ENCODE data around the gene UFSP2.

Gene UFSP2, protein sequence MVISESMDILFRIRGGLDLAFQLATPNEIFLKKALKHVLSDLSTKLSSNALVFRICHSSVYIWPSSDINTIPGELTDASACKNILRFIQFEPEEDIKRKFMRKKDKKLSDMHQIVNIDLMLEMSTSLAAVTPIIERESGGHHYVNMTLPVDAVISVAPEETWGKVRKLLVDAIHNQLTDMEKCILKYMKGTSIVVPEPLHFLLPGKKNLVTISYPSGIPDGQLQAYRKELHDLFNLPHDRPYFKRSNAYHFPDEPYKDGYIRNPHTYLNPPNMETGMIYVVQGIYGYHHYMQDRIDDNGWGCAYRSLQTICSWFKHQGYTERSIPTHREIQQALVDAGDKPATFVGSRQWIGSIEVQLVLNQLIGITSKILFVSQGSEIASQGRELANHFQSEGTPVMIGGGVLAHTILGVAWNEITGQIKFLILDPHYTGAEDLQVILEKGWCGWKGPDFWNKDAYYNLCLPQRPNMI

DNA sequence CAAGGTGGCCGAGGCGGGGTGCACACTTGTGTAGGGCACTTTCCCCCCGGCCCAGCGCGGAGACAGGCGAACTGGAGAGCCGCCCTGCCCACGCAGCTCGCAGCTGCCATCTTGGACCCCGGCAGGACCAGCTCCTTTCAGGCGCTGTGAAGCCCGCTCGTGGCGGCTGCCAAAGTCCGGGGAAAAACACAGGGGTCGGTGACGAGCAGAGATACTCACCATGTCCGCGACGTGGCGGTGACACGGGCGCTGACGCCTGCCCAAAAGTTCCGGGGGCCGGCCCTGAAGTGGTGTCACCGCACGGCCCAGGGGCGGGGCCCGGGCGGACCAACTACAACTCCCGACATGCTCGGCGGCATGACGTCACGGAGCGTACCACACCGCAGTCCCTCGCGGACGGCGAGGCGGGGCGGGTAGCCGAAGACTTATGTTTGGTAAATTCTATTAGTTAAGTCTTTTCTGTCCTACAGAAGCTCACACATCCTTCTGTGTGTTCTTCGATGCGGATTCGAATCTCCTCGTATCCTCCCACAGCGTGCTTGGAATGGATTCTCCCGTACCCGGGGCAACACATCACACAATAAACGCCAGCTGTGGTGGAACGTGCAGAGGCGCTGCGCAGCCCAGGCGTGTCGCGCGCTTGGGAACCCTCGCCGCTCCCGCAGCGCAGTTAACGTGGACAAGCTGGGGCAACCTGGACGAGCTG lies at the start of gene UFSP2:
Gene UFSP2 (minus strand): TSS at position 318 of the 706 bp plus-strand sequence. CDS start 96 bp downstream, at position 222.
- TF ChIP-seq, protein P1, sequence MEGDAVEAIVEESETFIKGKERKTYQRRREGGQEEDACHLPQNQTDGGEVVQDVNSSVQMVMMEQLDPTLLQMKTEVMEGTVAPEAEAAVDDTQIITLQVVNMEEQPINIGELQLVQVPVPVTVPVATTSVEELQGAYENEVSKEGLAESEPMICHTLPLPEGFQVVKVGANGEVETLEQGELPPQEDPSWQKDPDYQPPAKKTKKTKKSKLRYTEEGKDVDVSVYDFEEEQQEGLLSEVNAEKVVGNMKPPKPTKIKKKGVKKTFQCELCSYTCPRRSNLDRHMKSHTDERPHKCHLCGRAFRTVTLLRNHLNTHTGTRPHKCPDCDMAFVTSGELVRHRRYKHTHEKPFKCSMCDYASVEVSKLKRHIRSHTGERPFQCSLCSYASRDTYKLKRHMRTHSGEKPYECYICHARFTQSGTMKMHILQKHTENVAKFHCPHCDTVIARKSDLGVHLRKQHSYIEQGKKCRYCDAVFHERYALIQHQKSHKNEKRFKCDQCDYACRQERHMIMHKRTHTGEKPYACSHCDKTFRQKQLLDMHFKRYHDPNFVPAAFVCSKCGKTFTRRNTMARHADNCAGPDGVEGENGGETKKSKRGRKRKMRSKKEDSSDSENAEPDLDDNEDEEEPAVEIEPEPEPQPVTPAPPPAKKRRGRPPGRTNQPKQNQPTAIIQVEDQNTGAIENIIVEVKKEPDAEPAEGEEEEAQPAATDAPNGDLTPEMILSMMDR (IDR thresholded peaks at IDR 0.05; ENCODE audit: insufficient read depth, low read depth, low read length, missing control alignments) = no peak
- H3K4me3 ChIP-seq (ENCODE audit: low read length) = peak within 1 kb of the TSS; percentile 96
- DNase-seq (ENCODE audit: low read depth) = peak; percentile 90

DNA sequence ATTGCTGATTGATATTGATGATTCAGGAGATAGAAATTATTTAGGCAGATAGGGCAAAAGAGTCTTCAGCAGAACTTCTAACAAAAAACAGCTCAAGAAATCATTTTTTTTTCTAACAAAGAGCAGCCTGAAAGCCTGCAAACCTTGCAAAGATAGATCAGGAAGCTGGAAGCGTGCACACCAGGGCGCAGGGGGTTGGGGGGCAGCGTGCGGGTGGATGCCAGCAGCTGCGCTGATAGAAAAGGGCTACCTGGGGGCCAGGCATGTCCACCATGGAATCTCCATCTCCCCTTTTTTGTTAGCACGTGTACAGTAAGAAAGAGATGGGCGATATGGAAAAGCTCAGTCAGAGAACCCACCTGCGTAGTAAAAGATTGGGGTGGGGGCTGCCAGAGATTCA lies 47.5 kb upstream of the UFSP2 start:
- H3K4me3 ChIP-seq (ENCODE audit: low read length) = no peak overlapping the region
- no peak for DNase-seq (ENCODE audit: low read depth)
- TF ChIP-seq, protein P1 (IDR thresholded peaks at IDR 0.05; ENCODE audit: insufficient read depth, low read depth, low read length, missing control alignments) = no peak

DNA sequence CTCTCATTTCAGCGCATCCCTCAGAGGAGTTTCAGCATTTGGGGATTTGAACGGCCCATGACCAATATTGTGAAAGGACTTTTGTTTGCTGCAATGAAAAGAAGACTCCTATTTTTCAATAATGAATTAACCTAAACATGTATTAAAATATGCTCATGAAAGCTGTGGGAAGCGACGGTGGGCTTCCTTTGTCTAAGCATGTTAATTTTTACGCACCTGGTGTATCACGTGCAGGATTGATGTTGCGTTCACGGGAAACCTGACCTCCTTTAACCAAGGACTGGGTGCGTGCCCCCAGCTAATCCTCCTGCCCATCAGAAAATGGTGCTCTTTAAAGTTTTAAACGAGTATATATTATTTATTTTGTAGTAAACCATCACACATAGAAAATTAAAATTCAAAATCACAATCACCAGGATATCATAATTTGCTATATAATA lies 46.4 kb upstream of the UFSP2 start:
- no peak for DNase-seq (ENCODE audit: low read depth)
- TF ChIP-seq, protein P1 (IDR thresholded peaks at IDR 0.05; ENCODE audit: insufficient read depth, low read depth, low read length, missing control alignments) = no peak
- peak overlapping the region; percentile 58 for H3K4me3 ChIP-seq (ENCODE audit: low read length)

DNA sequence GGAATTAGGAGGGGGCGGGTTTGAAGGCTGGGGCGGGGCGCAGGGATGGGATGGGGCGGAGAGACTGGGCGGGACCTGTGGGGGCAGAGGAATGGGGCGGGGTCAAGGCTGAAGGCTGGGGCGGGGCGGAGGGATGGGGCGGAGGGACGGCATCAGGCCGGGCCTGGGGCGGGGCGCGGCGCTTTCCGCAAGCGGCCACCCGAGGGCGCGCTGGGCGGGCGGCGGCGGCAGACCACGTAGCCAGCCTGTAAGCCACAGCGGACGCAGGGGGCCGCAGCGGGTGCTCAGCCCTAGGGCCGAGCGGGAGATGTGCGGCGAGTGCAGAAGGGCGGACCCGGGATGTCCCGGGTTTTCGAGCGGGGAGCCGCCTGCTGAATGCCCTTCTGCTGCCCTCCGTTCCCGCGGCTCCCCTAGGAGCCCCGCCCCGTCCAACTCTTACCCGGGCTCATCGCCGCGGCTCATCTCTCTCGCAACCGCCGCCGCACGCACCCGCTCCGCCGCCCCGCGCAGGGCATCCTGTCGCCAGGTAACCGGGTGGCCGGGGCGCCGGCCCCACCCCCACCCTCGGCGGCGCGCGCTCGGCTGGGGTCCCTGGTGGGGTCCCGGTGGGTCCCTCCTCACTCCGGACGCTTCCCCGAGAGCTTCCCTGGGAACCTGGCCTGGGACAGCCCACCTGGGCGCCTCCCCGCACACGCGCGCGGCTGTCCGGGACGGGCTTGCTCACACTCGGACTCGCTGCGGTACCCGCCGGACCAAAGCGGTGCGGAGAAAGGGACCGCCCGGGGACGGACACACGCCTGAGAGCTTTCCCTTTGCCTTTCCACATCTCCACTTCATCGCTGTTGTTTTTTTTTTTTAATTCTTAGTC lies 45.7 kb upstream of the UFSP2 start, which contains the start of gene CCDC110:
Gene CCDC110 (minus strand): TSS at position 499 of the 868 bp plus-strand sequence. CDS start 50 bp downstream, at position 449.
- peak within 1 kb of the TSS; percentile 58 for H3K4me3 ChIP-seq (ENCODE audit: low read length)
- TF ChIP-seq, protein P1 (IDR thresholded peaks at IDR 0.05; ENCODE audit: insufficient read depth, low read depth, low read length, missing control alignments) = no peak
- DNase-seq (ENCODE audit: low read depth) = peak; percentile 99

DNA sequence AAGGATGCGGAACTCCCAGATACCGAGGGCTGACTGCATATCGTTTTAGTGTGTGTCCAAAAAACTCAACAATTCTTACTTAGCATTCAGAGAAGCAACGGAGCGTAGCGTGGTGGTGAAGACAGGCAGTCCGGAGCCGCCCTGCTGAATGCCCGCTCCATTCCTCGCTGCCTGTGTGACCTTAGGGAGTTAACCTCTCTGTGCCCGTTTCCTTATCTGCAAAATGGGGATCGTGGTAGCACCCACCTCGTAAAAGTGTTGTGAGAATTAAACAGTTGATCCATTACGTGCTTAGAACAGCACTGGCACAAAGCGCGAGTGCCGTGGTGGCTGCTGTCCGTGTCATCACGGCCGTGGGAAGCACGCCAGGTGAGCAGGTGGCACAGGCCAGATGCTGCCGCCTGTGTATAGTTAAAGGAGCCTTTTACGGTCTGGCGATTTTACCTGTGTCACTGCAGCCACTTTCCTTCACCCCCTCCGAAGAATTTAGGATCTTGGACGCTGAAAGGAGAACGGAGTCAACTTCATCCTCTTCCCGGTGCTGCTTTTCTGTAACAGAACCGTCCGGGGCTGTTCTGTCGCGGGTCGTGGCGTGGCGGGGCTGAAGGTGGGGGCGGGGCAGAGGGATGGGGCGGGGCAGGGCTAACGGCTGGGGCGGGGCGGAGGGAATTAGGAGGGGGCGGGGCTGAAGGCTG lies 44.9 kb upstream of the UFSP2 start:
- peak overlapping the region; percentile 48 for H3K4me3 ChIP-seq (ENCODE audit: low read length)
- peak; percentile 30 for DNase-seq (ENCODE audit: low read depth)
- TF ChIP-seq, protein P1 (IDR thresholded peaks at IDR 0.05; ENCODE audit: insufficient read depth, low read depth, low read length, missing control alignments) = no peak
